HepG2 (cell line): ENCODE measurements around the gene C9orf43. TPM values are rescaled to one million over a fixed set of nuclear protein-coding genes. Genes with fewer than 3 reads are reported as not detected.
A peak's percentile ranks its signal among the peaks of the same experiment; 100 is the strongest.

Experiments
- ATF5 ChIP-seq: sonication (generic); formaldehyde crosslinking; IDR thresholded peaks from 2 replicates; pipeline ENCODE4 v1.4.0; 2020; ENCODE audit warnings: mild to moderate bottlenecking, low read depth, missing genetic modification reagents
- EP300 ChIP-seq, 3 experiments: sonication (generic) in 1 of 3; formaldehyde crosslinking in 1 of 3; IDR thresholded peaks; 2 replicates each; pipeline versions ENCODE4 v1.5.1 to v1.6.1; 2011 to 2020; ENCODE audit warnings: low read depth in 2 of 3, low read length in 2 of 3, borderline replicate concordance in 1 of 3, improper control_type of control experiment in 1 of 3, mild to moderate bottlenecking in 1 of 3, missing genetic modification reagents in 1 of 3, moderate library complexity in 1 of 3
- ETV6 ChIP-seq: sonication (generic); formaldehyde crosslinking; conservative IDR thresholded peaks from 2 replicates; pipeline ENCODE4 v1.4.0; 2020; ENCODE audit warnings: missing genetic modification reagents
- HNRNPL ChIP-seq: fragments of 200-400 bp; formaldehyde crosslinking; IDR thresholded peaks from 2 replicates; pipeline ENCODE4 v1.6.1; 2017; ENCODE audit warnings: mild to moderate bottlenecking, low read depth, low read length
- NR2F6 ChIP-seq, 2 experiments: IDR thresholded peaks; 2 replicates each; pipeline ENCODE4 v1.6.1; 2016; ENCODE audit warnings: antibody characterized with exemption in 1 of 2, mild to moderate bottlenecking in 1 of 2
- PBX2 ChIP-seq: IDR thresholded peaks from 2 replicates; pipeline ENCODE4 v1.6.1; 2016; ENCODE audit warnings: control low read depth
- TRIM22 ChIP-seq: fragments of 450-650 bp; IDR thresholded peaks from 2 replicates; pipeline ENCODE4 v1.6.1; 2017
- ZMAT3 ChIP-seq: sonication (generic); formaldehyde crosslinking; conservative IDR thresholded peaks from 2 replicates; pipeline ENCODE4 v1.7.0; 2021; ENCODE audit warnings: missing genetic modification reagents
- ZMYM4 ChIP-seq: sonication (generic); formaldehyde crosslinking; IDR thresholded peaks from 2 replicates; pipeline ENCODE4 v1.8.1; 2023; ENCODE audit warnings: mild to moderate bottlenecking, missing genetic modification reagents
- ZNF142 ChIP-seq: sonication (generic); formaldehyde crosslinking; IDR thresholded peaks from 2 replicates; pipeline ENCODE4 v1.4.0; 2020; ENCODE audit warnings: missing genetic modification reagents
- ZNF30 ChIP-seq: sonication (generic); formaldehyde crosslinking; IDR thresholded peaks from 2 replicates; pipeline ENCODE4 v1.5.0; 2020; ENCODE audit warnings: mild to moderate bottlenecking, missing genetic modification reagents
- ZNF788 ChIP-seq: sonication (generic); formaldehyde crosslinking; IDR thresholded peaks from 2 replicates; pipeline ENCODE4 v1.5.0; 2020; ENCODE audit warnings: mild to moderate bottlenecking, missing genetic modification reagents, borderline replicate concordance
- ZNF790 ChIP-seq: sonication (generic); formaldehyde crosslinking; IDR thresholded peaks from 2 replicates; pipeline ENCODE4 v1.8.0; 2022; ENCODE audit warnings: missing genetic modification reagents, mild to moderate bottlenecking, borderline replicate concordance
- ZZZ3 ChIP-seq: sonication (generic); formaldehyde crosslinking; IDR thresholded peaks from 2 replicates; pipeline ENCODE4 v1.4.0; 2020; ENCODE audit warnings: missing genetic modification reagents, mild to moderate bottlenecking, borderline replicate concordance
- polyA plus RNA-seq, 8 experiments: library from polyadenylated mRNA; depleted of rRNA in 3 of 8; stranded (reverse) in 7 of 8; unstranded in 1 of 8; fragments of >200 nt; fragmentation: Illumina TruSeq in 4 of 8; extraction: Trizol in 4 of 8; gene quantifications; 2 replicates each; pipeline versions ENCODE4 v1.2.1 to v1.2.3, GENCODE V29; 2011 to 2016; ENCODE audit warnings: low read depth in 4 of 8, missing spikeins in 1 of 8, mixed read lengths in 1 of 8; ENCODE audit not compliant: insufficient read depth in 1 of 8
- total RNA-seq, 5 experiments: library from RNA; depleted of rRNA; stranded (reverse); fragments of >200 nt; fragmentation: Illumina TruSeq; extraction: Trizol; gene quantifications; 2 replicates each; pipeline ENCODE4 v1.2.3, GENCODE V29; 2016; ENCODE audit warnings: low read depth in 1 of 5

Gene C9orf43
- total and polyA plus RNA-seq, 2 of the 13 experiments (the other 11 are each of a cell fraction or from before 2014, with no cell fraction given): 0.24 to 0.31 TPM

- TF ChIP-seq TRIM22 (no peak), HNRNPL (no peak), PBX2 (CRISPR knock-in tag) (no peak), ZNF790 (peak; percentile 56; the same call in 1 of the 2 replicates), ZNF788 (peak; percentile 55; the same call in 1 of the 2 replicates), NR2F6 (IDR thresholded peaks at IDR 0.05) (no peak; the same call in 1 of the 2 replicates), NR2F6 (CRISPR knock-in tag; IDR thresholded peaks at IDR 0.05) (peak; percentile 43; the same call in 1 of the 2 replicates), ZNF142 (CRISPR knock-in tag) (peak; percentile 13; the same call in 1 of the 2 replicates), ZNF30 (CRISPR knock-in tag) (no peak), ZZZ3 (CRISPR knock-in tag) (0 out of 2 replicates have a peak, but pooled peaks have one; percentile 31), ZMYM4 (peak; percentile 36), ZMAT3 (CRISPR knock-in tag) (no peak), EP300 (IDR thresholded peaks at IDR 0.05; ENCODE audit: low read depth in 2 of 2, low read length in 2 of 2) (no peak), EP300 (CRISPR knock-in tag; IDR thresholded peaks at IDR 0.05; ENCODE audit: borderline replicate concordance) (0 out of 2 replicates have a peak, but pooled peaks have one; percentile 19), ATF5 (CRISPR knock-in tag) (0 out of 2 replicates have a peak, but pooled peaks have one; percentile 36), ETV6 (peak; percentile 61; the same call in 1 of the 2 replicates)
Observed at GRCh38 chr9:113376634-113377567, 33.6 kb upstream of the C9orf43 start, which contains the start of gene HDHD3 (continued).
